HepG2 (cell line): ENCODE data around the gene WBP1. TPM values are rescaled to one million over a fixed set of nuclear protein-coding genes. Genes with fewer than 3 reads are reported as not detected.

Experiments used
- CBX5 ChIP-seq: sonication (generic); formaldehyde crosslinking; IDR thresholded peaks from 2 replicates; pipeline ENCODE4 v1.4.0; 2020; ENCODE audit warnings: missing genetic modification reagents, borderline replicate concordance
- CHCHD3 ChIP-seq: sonication (generic); formaldehyde crosslinking; IDR thresholded peaks from 2 replicates; pipeline ENCODE4 v1.8.0; 2022; ENCODE audit warnings: mild to moderate bottlenecking, missing genetic modification reagents, moderate library complexity
- IKZF5 ChIP-seq: IDR thresholded peaks from 2 replicates; pipeline ENCODE4 v1.6.1; 2018; ENCODE audit warnings: missing genetic modification reagents, mild to moderate bottlenecking, missing compliant biosample characterization
- MBD4 ChIP-seq: IDR thresholded peaks from 2 replicates; pipeline ENCODE4 v1.6.1; 2012; ENCODE audit warnings: low read length, inconsistent platforms, borderline replicate concordance
- NCOA2 ChIP-seq: sonication (generic); formaldehyde crosslinking; IDR thresholded peaks from 2 replicates; pipeline ENCODE4 v1.8.0; 2022; ENCODE audit warnings: inconsistent platforms
- NFAT5 ChIP-seq: sonication (generic); formaldehyde crosslinking; IDR thresholded peaks from 2 replicates; pipeline ENCODE4 v1.4.0; 2020; ENCODE audit warnings: missing genetic modification reagents
- PRDM10 ChIP-seq: sonication (generic); formaldehyde crosslinking; IDR thresholded peaks from 2 replicates; pipeline ENCODE4 v1.4.0; 2020; ENCODE audit warnings: low read depth, missing genetic modification reagents
- RAD21 ChIP-seq: fragments of 450-650 bp; formaldehyde crosslinking; IDR thresholded peaks from 2 replicates; pipeline ENCODE4 v1.5.0; 2020; ENCODE audit warnings: mild to moderate bottlenecking
- RBM22 ChIP-seq: fragments of 200-400 bp; formaldehyde crosslinking; optimal IDR thresholded peaks from 2 replicates; pipeline ENCODE3; 2017; ENCODE audit warnings: mild to moderate bottlenecking, low read length, moderate library complexity
- SUZ12 ChIP-seq: fragments of 150-350 bp; IDR thresholded peaks from 2 replicates; pipeline ENCODE4 v1.6.1; 2014; ENCODE audit warnings: low read depth, low read length
- ZGPAT ChIP-seq: IDR thresholded peaks from 2 replicates; pipeline ENCODE4 v1.6.1; 2016; ENCODE audit warnings: mild to moderate bottlenecking
- ZNF331 ChIP-seq: sonication (generic); formaldehyde crosslinking; IDR thresholded peaks from 2 replicates; pipeline ENCODE4 v1.4.0; 2020; ENCODE audit warnings: missing genetic modification reagents
- ZNF703 ChIP-seq: sonication (generic); formaldehyde crosslinking; IDR thresholded peaks from 2 replicates; pipeline ENCODE4 v1.5.1; 2020; ENCODE audit warnings: missing genetic modification reagents, mild to moderate bottlenecking, moderate library complexity, borderline replicate concordance
- ZNF770 ChIP-seq: sonication (generic); formaldehyde crosslinking; IDR thresholded peaks from 2 replicates; pipeline ENCODE4 v1.5.0; 2020; ENCODE audit warnings: mild to moderate bottlenecking, missing genetic modification reagents
- polyA plus RNA-seq, 8 experiments: library from polyadenylated mRNA; depleted of rRNA in 3 of 8; stranded (reverse) in 7 of 8; unstranded in 1 of 8; fragments of >200 nt; fragmentation: Illumina TruSeq in 4 of 8; extraction: Trizol in 4 of 8; gene quantifications; 2 replicates each; pipeline versions ENCODE4 v1.2.1 to v1.2.3, GENCODE V29; 2011 to 2016; ENCODE audit warnings: low read depth in 4 of 8, missing spikeins in 1 of 8, mixed read lengths in 1 of 8; ENCODE audit not compliant: insufficient read depth in 1 of 8
- total RNA-seq, 5 experiments: library from RNA; depleted of rRNA; stranded (reverse); fragments of >200 nt; fragmentation: Illumina TruSeq; extraction: Trizol; gene quantifications; 2 replicates each; pipeline ENCODE4 v1.2.3, GENCODE V29; 2016; ENCODE audit warnings: low read depth in 1 of 5

Gene WBP1
- total and polyA plus RNA-seq, 2 of the 13 experiments (the other 11 are each of a cell fraction or from before 2014, with no cell fraction given): 38.8 to 85.7 TPM

- peak; percentile 92 for TF ChIP-seq PRDM10 (CRISPR knock-in tag)
- TF ChIP-seq NCOA2 (CRISPR knock-in tag): peak; percentile 67
- no peak for TF ChIP-seq NFAT5 (CRISPR knock-in tag)
- peak; percentile 68 for TF ChIP-seq ZNF770
- TF ChIP-seq RBM22: no peak
- peak; percentile 97 for TF ChIP-seq IKZF5 (CRISPR knock-in tag)
- 0 out of 2 replicates have a peak, but pooled peaks have one; percentile 17 for TF ChIP-seq MBD4
- peak; percentile 99 for TF ChIP-seq ZGPAT
- TF ChIP-seq RAD21 (CRISPR knock-in tag): peak; percentile 64
- TF ChIP-seq ZNF331 (CRISPR knock-in tag): peak; percentile 98
- no peak for TF ChIP-seq ZNF703 (CRISPR knock-in tag)
- TF ChIP-seq CHCHD3: 0 out of 2 replicates have a peak, but pooled peaks have one; percentile 26
- TF ChIP-seq CBX5: peak; percentile 99
- 0 out of 2 replicates have a peak, but pooled peaks have one; percentile 17 for TF ChIP-seq SUZ12
These were observed 3.4 kb upstream of the WBP1 start, which contains the start of gene INO80B (continued) for GRCh38 chr2:74454654-74455511.
